Lower leg skin (tissue), 3 donors: ENCODE results near the gene PACRG.

Experiments
- POLR2A ChIP-seq, 2 donors: fragments of 450-650 bp; IDR thresholded peaks; one replicate each; pipeline ENCODE4 v1.6.1; 2016 to 2017; ENCODE audit warnings: antibody characterized with exemption in 2 of 2, mild to moderate bottlenecking in 1 of 2, moderate library complexity in 1 of 2
- TF ChIP-seq, protein P1 (sequence below), 3 donors: fragments of 450-650 bp; IDR thresholded peaks; one replicate each; pipeline ENCODE4 v1.5.1; 2016; ENCODE audit warnings: antibody characterized with exemption in 3 of 3, mild to moderate bottlenecking in 3 of 3, moderate library complexity in 2 of 3

DNA sequence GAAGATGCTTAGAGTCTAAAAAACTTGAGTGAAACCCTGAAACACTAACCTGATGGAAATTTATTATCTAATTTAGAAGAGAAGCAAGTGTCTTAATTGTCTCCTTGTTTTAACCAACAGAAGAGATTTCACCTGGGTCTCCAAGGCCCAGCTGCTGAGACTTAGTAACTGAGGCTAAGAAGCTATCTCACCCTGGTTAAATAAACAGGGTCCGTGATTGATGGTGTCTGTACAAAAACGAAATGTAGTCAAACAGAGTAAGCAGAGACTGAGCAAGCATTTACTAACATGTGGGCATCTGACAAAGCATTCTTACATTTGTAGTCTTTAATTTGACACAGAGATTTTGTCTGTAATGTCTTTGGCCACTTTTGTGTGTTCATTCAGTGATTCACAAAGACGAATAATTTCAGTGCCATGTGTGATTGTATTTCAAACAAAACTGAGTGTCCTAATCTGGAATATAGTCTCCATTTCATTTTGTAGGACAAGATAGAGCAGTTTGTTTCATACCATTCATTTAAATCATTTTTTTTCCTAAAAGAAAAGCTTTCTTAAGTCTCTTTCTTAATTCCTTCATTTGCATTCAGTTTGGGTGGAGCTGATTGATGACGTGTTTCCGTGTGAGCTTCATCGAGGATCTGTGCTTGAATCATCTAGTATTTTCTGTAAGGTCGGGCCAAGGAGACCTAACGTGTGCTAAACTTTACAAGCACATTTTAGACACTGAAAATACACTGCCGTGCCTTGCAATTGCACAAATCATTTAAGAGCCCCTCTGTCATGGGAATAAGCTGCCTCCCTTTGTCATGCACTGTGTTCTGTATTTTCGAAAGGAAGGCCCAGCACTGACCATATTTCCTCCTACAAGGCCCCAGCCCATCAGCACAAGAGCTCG is 516.2 kb downstream of the PACRG start:
- TF ChIP-seq, protein P1, sequence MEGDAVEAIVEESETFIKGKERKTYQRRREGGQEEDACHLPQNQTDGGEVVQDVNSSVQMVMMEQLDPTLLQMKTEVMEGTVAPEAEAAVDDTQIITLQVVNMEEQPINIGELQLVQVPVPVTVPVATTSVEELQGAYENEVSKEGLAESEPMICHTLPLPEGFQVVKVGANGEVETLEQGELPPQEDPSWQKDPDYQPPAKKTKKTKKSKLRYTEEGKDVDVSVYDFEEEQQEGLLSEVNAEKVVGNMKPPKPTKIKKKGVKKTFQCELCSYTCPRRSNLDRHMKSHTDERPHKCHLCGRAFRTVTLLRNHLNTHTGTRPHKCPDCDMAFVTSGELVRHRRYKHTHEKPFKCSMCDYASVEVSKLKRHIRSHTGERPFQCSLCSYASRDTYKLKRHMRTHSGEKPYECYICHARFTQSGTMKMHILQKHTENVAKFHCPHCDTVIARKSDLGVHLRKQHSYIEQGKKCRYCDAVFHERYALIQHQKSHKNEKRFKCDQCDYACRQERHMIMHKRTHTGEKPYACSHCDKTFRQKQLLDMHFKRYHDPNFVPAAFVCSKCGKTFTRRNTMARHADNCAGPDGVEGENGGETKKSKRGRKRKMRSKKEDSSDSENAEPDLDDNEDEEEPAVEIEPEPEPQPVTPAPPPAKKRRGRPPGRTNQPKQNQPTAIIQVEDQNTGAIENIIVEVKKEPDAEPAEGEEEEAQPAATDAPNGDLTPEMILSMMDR (IDR thresholded peaks at IDR 0.05): no peak
- no peak for TF ChIP-seq POLR2A (IDR thresholded peaks at IDR 0.05)
